ENCODE measurements around the gene DLGAP4. TPM values are rescaled to one million over a fixed set of nuclear protein-coding genes. Genes with fewer than 3 reads are reported as not detected.

DLGAP4 gene
- polyA plus RNA-seq, 2 of the 4 experiments (the other 2 are of a cell fraction): 11.9 to 36.7 TPM

- ChIA-PET CTCF (interaction anchor here (0.6 to 3.3 kb wide), 3 partner anchors 13 to 596 kb away, joined by 4 to 12 read pairs (median 9); no protein-coding TSS in a partner anchor), POLR2A (no interaction called here)
- Histone ChIP-seq H3K27ac (no peak overlapping the region), H3K9me3 (no peaks in the 10 kb centered on the region), H3K4me2 (no peak overlapping the region), H3K4me1 (no peaks in the 10 kb centered on the region), H3K4me3 (no peak overlapping the region)
- DNase-seq (ENCODE audit: low read depth in 1 of 2, low spot score in 1 of 2) (no peak), FAIRE-seq (no peak), ATAC-seq (peak; percentile 36 to 43; a peak in 3 of 6 replicates)
- TF ChIP-seq PBX3 (IDR thresholded peaks at IDR 0.05): no peak
- no peak for TF ChIP-seq FOSB (CRISPR knock-in tag; IDR thresholded peaks at IDR 0.05)
- no peak for TF ChIP-seq KDM5A (IDR thresholded peaks at IDR 0.05)
- WGBS (ENCODE audit: missing lambda C conversion rate): 61% methylated on average over 7 of the region's 7 CpGs
Measured at GRCh38 chr20:36260316-36260715, 45.8 kb upstream of the DLGAP4 start.

- H3K4me3 ChIP-seq: no peak overlapping the region
- no peak for FAIRE-seq
- H3K9me3 ChIP-seq: no peaks in the 10 kb centered on the region
- ChIA-PET POLR2A (no interaction called here), CTCF (interaction anchor here (2.9 to 3.3 kb wide), 2 partner anchors 12 to 178 kb away, joined by 9 to 12 read pairs; no protein-coding TSS in a partner anchor)
- no peak overlapping the region for H3K27ac ChIP-seq
- no peaks in the 10 kb centered on the region for H3K4me1 ChIP-seq
- DNase-seq (ENCODE audit: low read depth in 1 of 2, low spot score in 1 of 2): no peak
- ATAC-seq: peak; percentile 13 to 21; a peak in 2 of 6 replicates
- no peak overlapping the region for H3K4me2 ChIP-seq
- TF ChIP-seq HDAC2 (IDR thresholded peaks at IDR 0.05): no peak
- no peak for TF ChIP-seq CHD4 (IDR thresholded peaks at IDR 0.05; ENCODE audit: borderline replicate concordance)
- TF ChIP-seq ZSCAN20 (CRISPR knock-in tag; IDR thresholded peaks at IDR 0.05): no peak
- TF ChIP-seq CBX2 (IDR thresholded peaks at IDR 0.05; ENCODE audit: borderline replicate concordance, low read depth): no peak
- 76% methylated on average over 12 of the region's 12 CpGs for WGBS (ENCODE audit: missing lambda C conversion rate)
Measured at GRCh38 chr20:36261389-36262105, 44.6 kb upstream of the DLGAP4 start.

GRCh38 chr20:36262440-36262839, 43.7 kb upstream of the DLGAP4 start:
- H3K4me3 ChIP-seq: no peak overlapping the region
- H3K27ac ChIP-seq: no peak overlapping the region
- ChIA-PET CTCF (interaction anchor here (2.9 to 3.3 kb wide), 2 partner anchors 11 to 177 kb away, joined by 9 to 12 read pairs; no protein-coding TSS in a partner anchor), POLR2A (no interaction called here)
- no peaks in the 10 kb centered on the region for H3K9me3 ChIP-seq
- TF ChIP-seq HOXB13 (CRISPR knock-in tag; IDR thresholded peaks at IDR 0.05; ENCODE audit: low read depth): no peak
- TF ChIP-seq EHMT2 (IDR thresholded peaks at IDR 0.05; ENCODE audit: low read depth): no peak
- TF ChIP-seq NFE2L2 (conservative IDR thresholded peaks at IDR 0.05; ENCODE audit: low read length): no peak
- TF ChIP-seq TP53 (CRISPR knock-in tag; IDR thresholded peaks at IDR 0.05): no peak
- no peak for TF ChIP-seq MAZ (IDR thresholded peaks at IDR 0.05; ENCODE audit: borderline replicate concordance, low read depth, low read length)
- no peak for TF ChIP-seq CTCF (IDR thresholded peaks at IDR 0.05)
- TF ChIP-seq HEYL (CRISPR knock-in tag; IDR thresholded peaks at IDR 0.05): no peak
- TF ChIP-seq ESRRA (IDR thresholded peaks at IDR 0.05; ENCODE audit: borderline replicate concordance, low read length): no peak
- TF ChIP-seq CBX2 (IDR thresholded peaks at IDR 0.05; ENCODE audit: borderline replicate concordance, low read depth): no peak
- no peak for TF ChIP-seq GATA3 (IDR thresholded peaks at IDR 0.05; ENCODE audit: borderline replicate concordance)
- no peak for TF ChIP-seq RAD21 (conservative IDR thresholded peaks at IDR 0.05 in 1 of 2, IDR thresholded peaks at IDR 0.05 in 1 of 2)
- TF ChIP-seq MAFK (IDR thresholded peaks at IDR 0.05; ENCODE audit: partially characterized antibody): no peak
- no peak overlapping the region for H3K4me2 ChIP-seq
- no peak for DNase-seq (ENCODE audit: low read depth in 1 of 2, low spot score in 1 of 2)
- ATAC-seq: no peak
- WGBS (ENCODE audit: missing lambda C conversion rate): 79% methylated on average over 11 of the region's 12 CpGs
- no peaks in the 10 kb centered on the region for H3K4me1 ChIP-seq
- no peak for FAIRE-seq
